Effector memory CD4-positive, alpha-beta T cell (primary cell): ENCODE data around the gene TRABD2A.
"Not testable (repeated sequence)": the region's sequence is repeated elsewhere in the genome, so short reads cannot be mapped to it uniquely, and the experiment has no call there.

Experiments used
- DNase-seq, 3 donors: peaks; one replicate each; pipeline ENCODE4 v3.0.0-alpha.2; 2020
- H3K27ac ChIP-seq: 2 replicates; pipeline ENCODE4 v1.7.0; 2013; ENCODE audit warnings: mild to moderate bottlenecking, low read length, moderate library complexity; ENCODE audit not compliant: insufficient read depth, poor library complexity, severe bottlenecking
- H3K27me3 ChIP-seq: replicated peaks from 2 replicates; pipeline ENCODE4 v1.7.0; 2013; ENCODE audit warnings: mild to moderate bottlenecking, low read length; ENCODE audit not compliant: insufficient read depth, control insufficient read depth, poor library complexity, severe bottlenecking
- H3K36me3 ChIP-seq: 2 replicates; pipeline ENCODE4 v1.7.0; 2013; ENCODE audit warnings: mild to moderate bottlenecking, low read length, moderate library complexity; ENCODE audit not compliant: control insufficient read depth, insufficient read depth
- H3K4me1 ChIP-seq: 2 replicates; pipeline ENCODE4 v1.7.0; 2013; ENCODE audit warnings: low read length, mild to moderate bottlenecking; ENCODE audit not compliant: control insufficient read depth, insufficient read depth, poor library complexity, severe bottlenecking
- H3K4me3 ChIP-seq: 2 replicates; pipeline ENCODE4 v1.7.0; 2013; ENCODE audit warnings: low read length, low read depth, mild to moderate bottlenecking; ENCODE audit not compliant: insufficient read depth, poor library complexity, severe bottlenecking
- H3K9me3 ChIP-seq: 2 replicates; pipeline ENCODE4 v1.7.0; 2013; ENCODE audit warnings: mild to moderate bottlenecking, low read length, moderate library complexity; ENCODE audit not compliant: control insufficient read depth

Gene TRABD2A

DNA sequence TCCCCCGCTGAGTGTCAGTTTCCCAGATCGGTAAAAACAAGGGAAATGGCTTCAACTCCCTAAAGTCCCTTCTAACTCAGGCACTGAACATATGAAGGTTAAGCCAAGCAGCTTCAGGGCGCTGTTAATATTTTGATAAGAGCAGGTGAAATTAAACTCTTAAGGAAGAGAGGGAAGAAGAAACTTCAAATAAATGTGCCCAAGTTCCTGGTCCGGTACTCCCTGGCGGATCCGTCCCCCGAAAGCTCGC, 564 bp downstream of the TRABD2A start:
- Histone ChIP-seq H3K9me3 (no peaks in the 10 kb centered on the region), H3K36me3 (no peaks in the 10 kb centered on the region), H3K27me3 (no peaks in the 10 kb centered on the region), H3K4me3 (peak overlapping the region; percentile 85), H3K4me1 (peaks cover 19% of the 10 kb centered on the region), H3K27ac (peak overlapping the region; percentile 75)
- DNase-seq: no peak

DNA sequence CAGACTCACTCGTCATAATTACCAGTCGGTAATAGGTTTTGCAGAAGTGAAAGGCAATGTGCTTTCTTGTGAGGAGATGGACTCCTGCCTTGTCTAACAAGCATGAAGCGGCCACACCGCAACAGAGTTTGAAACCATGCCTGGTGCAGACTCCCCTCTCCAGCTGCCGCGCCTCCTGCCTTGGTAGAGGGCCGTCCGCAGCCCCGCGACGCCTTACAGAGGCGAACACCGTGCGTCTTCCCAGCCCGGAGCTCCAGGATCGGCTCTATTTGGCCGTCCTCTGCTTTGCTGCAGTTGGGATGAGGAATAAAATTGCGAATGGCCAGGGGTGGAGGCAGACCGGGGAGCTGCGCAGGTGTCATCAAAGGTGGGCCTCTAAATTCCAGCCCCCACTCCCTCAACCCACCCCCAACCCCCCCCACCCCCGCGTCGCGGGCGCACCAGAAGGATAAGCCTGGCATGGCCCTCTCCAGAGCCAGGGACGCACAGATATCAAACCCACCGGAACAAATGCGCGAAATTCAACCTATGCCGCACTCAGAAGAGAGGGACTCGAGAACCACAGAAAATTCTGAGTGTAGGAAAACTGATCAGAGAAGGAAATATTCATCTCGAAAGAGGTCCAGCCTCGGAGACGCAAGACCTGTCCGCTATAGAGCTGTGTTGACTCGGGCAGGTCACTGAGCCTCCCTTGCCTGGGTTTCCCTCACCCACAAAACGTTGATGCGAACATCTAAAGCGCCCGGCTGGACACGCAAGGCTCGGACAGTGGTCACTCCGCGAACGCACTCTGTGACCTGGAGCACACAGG, 1.1 kb downstream of the TRABD2A start:
- Histone ChIP-seq H3K27ac (peak overlapping the region; percentile 75), H3K4me3 (peak overlapping the region; percentile 85), H3K9me3 (no peaks in the 10 kb centered on the region), H3K4me1 (peaks cover 22% of the 10 kb centered on the region), H3K36me3 (no peaks in the 10 kb centered on the region), H3K27me3 (no peaks in the 10 kb centered on the region)
- DNase-seq: no peak

DNA sequence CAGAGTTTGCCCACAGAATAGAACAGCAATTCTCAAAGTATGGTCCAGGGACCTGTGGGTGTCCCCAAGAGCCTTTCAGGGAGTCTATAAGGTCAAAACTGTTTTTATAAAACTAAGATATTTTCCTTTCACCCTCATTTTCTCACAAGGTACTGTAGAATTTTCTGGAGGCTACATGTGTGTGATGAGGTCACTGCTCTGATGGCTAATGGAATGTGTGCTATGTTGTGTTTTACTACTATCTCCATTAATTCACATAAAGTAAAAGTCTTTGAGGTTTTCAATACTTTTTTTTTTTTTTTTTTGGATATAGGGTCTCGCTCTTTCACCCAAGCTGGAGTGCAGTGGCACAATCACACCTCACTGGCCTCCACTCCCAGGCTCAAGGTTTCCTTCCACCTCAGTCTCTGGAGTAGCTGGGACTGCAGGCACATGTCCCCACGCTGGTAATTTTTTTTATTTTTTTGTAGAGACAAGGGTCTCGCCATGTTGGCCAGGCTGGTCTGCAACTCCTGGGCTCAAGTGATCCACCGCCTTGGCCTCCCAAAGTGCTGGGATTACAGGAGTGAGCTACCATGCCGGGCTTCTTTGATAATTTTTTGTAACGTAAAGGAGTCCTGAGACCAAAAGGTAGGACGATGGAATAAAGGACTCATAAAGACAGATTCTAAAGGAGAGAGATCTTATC, 1.8 kb downstream of the TRABD2A start:
- peaks cover 25% of the 10 kb centered on the region for H3K4me1 ChIP-seq
- H3K4me3 ChIP-seq: peak overlapping the region; percentile 85

DNA sequence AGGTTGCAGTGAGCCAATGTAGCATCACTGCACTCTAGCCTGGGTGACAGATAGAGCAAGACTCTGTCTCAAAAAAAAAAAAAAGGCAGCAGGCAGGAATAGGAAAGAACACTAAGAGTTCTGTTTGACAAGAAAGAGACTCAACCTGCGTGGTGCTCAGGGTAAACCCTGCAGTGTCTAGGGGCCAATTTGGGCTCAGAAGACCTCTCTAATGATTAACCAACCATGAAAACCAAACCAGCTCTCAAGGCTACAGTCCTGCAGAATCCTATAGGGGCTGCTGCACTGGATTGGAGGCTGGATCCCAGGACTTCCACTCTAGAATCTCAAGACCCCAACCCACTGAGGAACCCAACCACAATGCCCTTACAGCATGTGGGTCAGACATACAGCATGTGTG, 2.4 kb downstream of the TRABD2A start:
- Histone ChIP-seq H3K9me3 (no peaks in the 10 kb centered on the region), H3K36me3 (no peaks in the 10 kb centered on the region), H3K4me1 (peaks cover 26% of the 10 kb centered on the region), H3K27ac (peak overlapping the region; percentile 54), H3K4me3 (peak overlapping the region; percentile 85), H3K27me3 (no peaks in the 10 kb centered on the region)
- no peak for DNase-seq

More for the DNA sequence above, 1.8 kb downstream of the TRABD2A start:
- DNase-seq: no peak
- H3K36me3 ChIP-seq: no peaks in the 10 kb centered on the region
- no peaks in the 10 kb centered on the region for H3K9me3 ChIP-seq
- H3K27ac ChIP-seq: peak overlapping the region; percentile 54
- no peaks in the 10 kb centered on the region for H3K27me3 ChIP-seq

DNA sequence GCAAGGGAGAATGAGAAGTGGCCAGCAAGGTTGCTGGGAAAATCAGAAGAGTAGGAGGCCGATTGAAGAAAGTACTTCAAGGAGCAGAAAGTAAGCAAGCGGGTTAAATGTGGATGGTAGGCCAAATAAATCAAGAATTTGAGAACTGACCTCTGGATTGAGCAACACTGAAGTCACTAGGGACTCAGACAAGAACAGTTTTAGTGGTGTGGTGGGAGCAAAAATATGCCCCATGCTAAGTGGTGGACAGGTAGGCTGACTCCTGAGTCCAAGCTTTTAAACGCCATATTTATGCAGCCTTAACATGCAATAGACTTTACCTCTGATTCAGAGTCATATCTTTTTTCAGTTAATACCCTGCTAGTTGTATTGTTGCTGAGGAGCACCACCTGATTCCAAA, 4.5 kb downstream of the TRABD2A start:
- no peaks in the 10 kb centered on the region for H3K27me3 ChIP-seq
- peak overlapping the region; percentile 19 for H3K27ac ChIP-seq
- no peaks in the 10 kb centered on the region for H3K9me3 ChIP-seq
- no peak overlapping the region for H3K4me3 ChIP-seq
- peaks cover 26% of the 10 kb centered on the region for H3K4me1 ChIP-seq
- H3K36me3 ChIP-seq: no peaks in the 10 kb centered on the region
- DNase-seq: no peak

DNA sequence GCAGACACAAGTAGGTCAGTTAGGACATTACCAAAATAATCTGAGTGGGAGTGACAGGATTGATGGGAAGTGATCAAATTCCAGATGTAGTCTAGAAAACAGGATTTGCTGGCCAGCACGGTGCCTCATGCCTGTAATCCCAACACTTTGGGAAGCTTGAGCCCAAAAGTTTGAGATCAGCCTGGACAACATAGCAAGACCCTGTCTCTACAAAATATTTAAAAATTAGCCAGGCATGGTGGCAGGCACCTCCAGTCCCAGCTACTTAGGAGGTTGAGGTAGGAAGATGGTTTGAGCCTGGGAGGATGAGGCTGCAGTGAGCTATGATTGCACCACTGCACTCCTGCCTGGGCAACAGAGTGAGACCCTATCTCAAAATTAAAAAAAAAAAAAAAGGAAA, 5.3 kb downstream of the TRABD2A start:
- not testable (repeated sequence) for H3K27me3 ChIP-seq, H3K4me3 ChIP-seq, DNase-seq, H3K9me3 ChIP-seq, H3K36me3 ChIP-seq
- peaks cover 33% of the 10 kb centered on the region for H3K4me1 ChIP-seq
- H3K27ac ChIP-seq: peak overlapping the region; percentile 34

DNA sequence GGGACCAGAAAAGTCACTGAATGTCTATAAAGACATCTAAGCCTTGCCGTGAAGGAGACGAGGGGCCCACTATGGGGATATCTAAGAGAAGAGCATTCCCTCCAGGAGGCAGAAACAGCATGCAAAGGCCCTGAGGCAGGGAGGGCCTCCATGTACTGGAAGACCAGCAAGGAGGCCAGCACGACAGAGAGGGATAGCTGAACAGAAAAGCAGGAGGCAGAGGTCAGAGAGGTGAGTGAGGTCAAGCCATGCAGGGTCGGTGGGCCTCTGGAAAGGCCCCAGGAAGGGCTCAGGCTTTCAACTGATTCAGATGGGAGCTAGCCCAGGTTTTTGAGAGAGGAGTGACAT, 5.7 kb downstream of the TRABD2A start:
- Histone ChIP-seq H3K4me3 (no peak overlapping the region), H3K27ac (peak overlapping the region; percentile 34), H3K27me3 (no peaks in the 10 kb centered on the region), H3K36me3 (peaks cover 3% of the 10 kb centered on the region), H3K4me1 (peaks cover 37% of the 10 kb centered on the region), H3K9me3 (no peaks in the 10 kb centered on the region)
- no peak for DNase-seq

DNA sequence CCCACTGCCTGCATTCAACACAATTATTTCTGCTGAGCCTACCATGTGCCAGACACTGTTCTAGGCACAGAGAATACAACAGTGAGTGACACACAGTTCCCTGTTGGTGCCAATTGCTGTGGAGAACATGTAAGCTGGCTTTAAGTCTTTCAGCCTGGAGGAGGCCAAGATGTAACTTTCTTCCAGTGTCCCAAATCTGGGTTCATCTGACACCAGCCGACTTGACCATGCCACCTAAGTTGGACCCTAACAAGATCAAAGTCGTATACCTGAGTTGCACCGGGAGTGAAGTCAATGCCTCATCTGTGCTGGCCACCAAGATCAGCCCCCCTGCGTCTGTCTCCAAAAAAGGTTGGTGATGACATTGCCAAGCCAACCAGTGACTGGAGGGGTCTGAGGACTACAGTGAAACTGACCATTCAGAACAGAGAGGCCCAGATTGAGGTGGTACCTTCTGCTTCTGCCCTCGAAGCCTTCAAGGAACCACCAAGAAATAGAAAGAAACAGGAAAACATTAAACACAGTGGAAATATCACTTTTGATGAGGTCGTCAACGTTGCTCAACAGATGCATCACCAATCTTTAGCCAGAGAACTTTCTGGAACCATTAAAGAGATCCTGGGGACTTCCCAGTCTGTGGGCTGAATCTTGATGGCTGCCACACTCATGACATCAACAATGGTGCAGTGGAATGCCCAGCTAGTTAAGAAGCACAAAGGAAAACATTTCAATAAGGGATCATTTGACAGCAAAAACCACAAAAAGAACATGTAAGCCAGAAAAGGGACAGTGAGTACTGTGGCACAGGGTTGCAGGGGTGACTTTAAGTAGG, 6.3 kb downstream of the TRABD2A start:
- Histone ChIP-seq H3K4me3 (no peak overlapping the region), H3K36me3 (peaks cover 6% of the 10 kb centered on the region), H3K27me3 (no peaks in the 10 kb centered on the region), H3K9me3 (no peaks in the 10 kb centered on the region), H3K27ac (peak overlapping the region; percentile 34), H3K4me1 (peaks cover 37% of the 10 kb centered on the region)
- no peak for DNase-seq

DNA sequence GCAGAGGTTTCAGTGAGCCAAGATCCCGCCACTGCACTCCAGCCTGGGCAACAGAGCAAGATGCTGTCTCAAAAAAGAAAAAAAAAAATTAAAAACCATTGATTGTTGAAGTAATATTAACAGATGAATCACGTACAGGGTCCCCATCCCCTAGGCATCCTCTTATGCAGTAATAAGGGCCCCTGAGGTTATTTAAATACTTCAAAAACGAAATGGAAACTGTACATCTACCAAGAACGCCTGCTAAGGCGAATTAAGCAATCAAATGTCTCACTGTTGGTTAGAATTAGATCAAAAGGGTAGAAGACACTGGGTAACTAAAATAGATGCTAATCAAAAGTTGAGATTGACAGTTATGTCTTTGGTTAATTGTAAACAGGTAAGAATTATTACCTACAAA, 7.5 kb downstream of the TRABD2A start:
- Histone ChIP-seq H3K9me3 (no peaks in the 10 kb centered on the region), H3K4me3 (no peak overlapping the region), H3K4me1 (peaks cover 37% of the 10 kb centered on the region), H3K27me3 (no peaks in the 10 kb centered on the region), H3K36me3 (peaks cover 8% of the 10 kb centered on the region), H3K27ac (no peak overlapping the region)
- no peak for DNase-seq

DNA sequence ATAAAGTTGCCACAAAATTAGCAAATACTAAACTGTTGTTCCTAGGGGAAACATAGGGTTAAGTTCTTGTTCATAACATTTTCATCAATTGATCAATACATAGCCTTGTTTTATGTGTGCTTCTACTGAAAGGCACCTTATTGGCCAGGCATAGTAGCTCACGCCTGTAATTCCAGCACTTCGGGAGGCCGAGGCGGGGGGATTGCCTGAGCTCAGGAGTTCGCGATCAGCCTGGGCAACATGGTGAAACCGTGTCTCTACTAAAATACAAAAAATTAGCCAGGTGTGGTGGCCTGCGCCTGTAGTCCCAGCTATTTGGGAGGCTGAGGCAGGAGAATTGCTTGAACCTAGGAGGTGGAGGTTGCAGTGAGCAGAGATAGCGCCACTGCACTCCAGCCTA, 8.2 kb downstream of the TRABD2A start:
- peaks cover 37% of the 10 kb centered on the region for H3K4me1 ChIP-seq
- H3K9me3 ChIP-seq, H3K36me3 ChIP-seq, H3K4me3 ChIP-seq, DNase-seq, H3K27me3 ChIP-seq, H3K27ac ChIP-seq: not testable (repeated sequence)
